GM12878 (cell line): ENCODE measurements around the gene CABP7. TPM values are rescaled to one million over a fixed set of nuclear protein-coding genes. Genes with fewer than 3 reads are reported as not detected.

Experiments used
- ATAC-seq: fragments of 200-7000 bp; cut with Tn5 transposase; 3 replicates; pipeline ENCODE4 v1.9.1; 2020; ENCODE audit warnings: mild to moderate bottlenecking, moderate library complexity
- BruUV-seq: library from RNA; stranded (reverse); fragments of 400-500 nt; replicated peaks from 2 replicates; lab custom pipeline; 2021; lab: Mats Ljungman, UMichigan
- CTCF ChIA-PET: fragments of 300-600 bp; sonication (Branson Sonifier 250); formaldehyde crosslinking; extraction: SDS; loops from one replicate; lab custom pipeline; 2021; ENCODE audit warnings: inconsistent platforms; lab: Yijun Ruan, JAX
- POLR2A ChIA-PET: fragments of 350-600 bp; formaldehyde crosslinking; extraction: SDS; loops from one replicate; lab custom pipeline; 2021; ENCODE audit warnings: inconsistent platforms; lab: Charles Lee
- RAD21 ChIA-PET: fragments of 300-600 bp; sonication (Branson Sonifier 250); formaldehyde crosslinking; loops from one replicate; lab custom pipeline; 2023; ENCODE audit warnings: antibody characterized with exemption; ENCODE audit not compliant: unreplicated experiment; lab: Charles Lee
- SMC1A ChIA-PET: fragments of 300-600 bp; sonication (Branson Sonifier 250); formaldehyde crosslinking; loops from one replicate; lab custom pipeline; 2023; ENCODE audit not compliant: unreplicated experiment, uncharacterized antibody; lab: Charles Lee
- DNase-seq: peaks from one replicate; pipeline ENCODE4 v3.0.0-alpha.2; 2011; ENCODE audit warnings: low read depth, low spot score
- FAIRE-seq: peaks from 3 replicates; lab custom pipeline; 2011; peaks lifted over from hg19 to GRCh38; lab: Jason Lieb, UNC
- H2AFZ ChIP-seq: 2 replicates; pipeline ENCODE4 v1.6.0; 2011; ENCODE audit warnings: low read depth, low read length, control low read depth; ENCODE audit not compliant: control insufficient read depth
- H3K27ac ChIP-seq: 2 replicates; pipeline ENCODE4 v1.5.1; 2011; ENCODE audit warnings: control low read depth; ENCODE audit not compliant: control insufficient read depth, insufficient read depth
- H3K27me3 ChIP-seq, 2 experiments: replicated peaks in 1 of 2; 2 replicates each; pipeline versions ENCODE4 v1.6.0 to v1.6.1; 2011; ENCODE audit warnings: low read length in 1 of 2; ENCODE audit not compliant: control insufficient read depth in 2 of 2, insufficient read depth in 2 of 2
- H3K36me3 ChIP-seq, 2 experiments: 2 replicates each; pipeline ENCODE4 v1.5.1; 2011; ENCODE audit warnings: low read length in 1 of 2; ENCODE audit not compliant: control insufficient read depth in 2 of 2, insufficient read depth in 2 of 2
- H3K4me1 ChIP-seq: 2 replicates; pipeline ENCODE4 v1.6.1; 2011; ENCODE audit warnings: mild to moderate bottlenecking, low read length, moderate library complexity, mixed read lengths; ENCODE audit not compliant: control insufficient read depth, insufficient read depth
- H3K4me2 ChIP-seq: 2 replicates; pipeline ENCODE4 v1.6.0; 2011; ENCODE audit warnings: control low read depth; ENCODE audit not compliant: control insufficient read depth, insufficient read depth
- H3K4me3 ChIP-seq: fragments of 200-600 bp; sonication (generic); 2 replicates; pipeline ENCODE4 v1.5.1; 2016
- H3K79me2 ChIP-seq: 2 replicates; pipeline ENCODE4 v1.6.0; 2011; ENCODE audit warnings: low read length; ENCODE audit not compliant: control insufficient read depth, insufficient read depth
- H3K9ac ChIP-seq: 2 replicates; pipeline ENCODE4 v1.8.0; 2011; ENCODE audit warnings: low read length, control low read depth, mixed read lengths; ENCODE audit not compliant: control insufficient read depth, insufficient read depth
- H3K9me3 ChIP-seq: replicated peaks from 3 replicates; pipeline ENCODE4 v1.5.1; 2011; ENCODE audit warnings: mild to moderate bottlenecking, low read length; ENCODE audit not compliant: control insufficient read depth, insufficient read depth
- H4K20me1 ChIP-seq: 2 replicates; pipeline ENCODE4 v1.6.0; 2011; ENCODE audit not compliant: control insufficient read depth, insufficient read depth
- CHD4 ChIP-seq: fragments of 200-600 bp; sonication (generic); IDR thresholded peaks from 2 replicates; pipeline ENCODE4 v1.6.1; 2016; ENCODE audit warnings: mild to moderate bottlenecking
- HCFC1 ChIP-seq: fragments of 150-350 bp; IDR thresholded peaks from 2 replicates; pipeline ENCODE4 v1.6.1; 2014; ENCODE audit warnings: low read length
- MLLT1 ChIP-seq: fragments of 450-650 bp; IDR thresholded peaks from 2 replicates; pipeline ENCODE4 v1.6.1; 2016; ENCODE audit warnings: mild to moderate bottlenecking
- MYC ChIP-seq: IDR thresholded peaks from 2 replicates; pipeline ENCODE4 v1.6.1; 2011; ENCODE audit warnings: mild to moderate bottlenecking, low read length, moderate library complexity, inconsistent platforms; ENCODE audit not compliant: insufficient read depth, insufficient replicate concordance, insufficient read length, severe bottlenecking
- NFIC ChIP-seq: IDR thresholded peaks from 2 replicates; pipeline ENCODE4 v1.6.1; 2012; ENCODE audit warnings: low read depth, mild to moderate bottlenecking, inconsistent platforms, low read length, moderate library complexity
- PAX5 ChIP-seq: IDR thresholded peaks from 2 replicates; pipeline ENCODE4 v1.6.1; 2011; ENCODE audit warnings: low read depth, low read length, borderline replicate concordance
- POLR2AphosphoS5 ChIP-seq: IDR thresholded peaks from 2 replicates; pipeline ENCODE4 v1.6.1; 2011; ENCODE audit warnings: mild to moderate bottlenecking, low read length, inconsistent platforms
- SREBF1 ChIP-seq: IDR thresholded peaks from 2 replicates; pipeline ENCODE4 v1.6.1; 2012; ENCODE audit warnings: mild to moderate bottlenecking, low read length
- STAT3 ChIP-seq: IDR thresholded peaks from 2 replicates; pipeline ENCODE4 v1.6.1; 2011; ENCODE audit warnings: low read depth, low read length, improper control_type of control experiment
- TBL1XR1 ChIP-seq: IDR thresholded peaks from 2 replicates; pipeline ENCODE4 v1.6.1; 2012; ENCODE audit warnings: low read depth, low read length, improper control_type of control experiment
- ZNF217 ChIP-seq: fragments of 450-650 bp; IDR thresholded peaks from 2 replicates; pipeline ENCODE4 v1.6.1; 2017; ENCODE audit warnings: antibody characterized with exemption, mild to moderate bottlenecking
- ZNF622 ChIP-seq: fragments of 450-650 bp; IDR thresholded peaks from 2 replicates; pipeline ENCODE4 v1.6.1; 2017; ENCODE audit warnings: mild to moderate bottlenecking, inconsistent platforms
- WGBS: methylation state at CpG from one replicate; pipeline ENCODE4 v1.1.6; 2016; ENCODE audit warnings: low lambda C conversion rate; ENCODE audit not compliant: insufficient replicate concordance, insufficient coverage; ENCODE audit errors: missing lambda C conversion rate; 5-methylcytosine and 5-hydroxymethylcytosine counted together
- in situ Hi-C: fragments of 300-500 bp; cut with MboI; formaldehyde crosslinking; loops from 9 replicates; pipeline ENCODE4 v1.14.3; 2018; ENCODE audit warnings: mixed read lengths
- intact Hi-C: fragments of 100-400 bp; cut with micrococcal nuclease; formaldehyde crosslinking; loops from one replicate; pipeline ENCODE4 v1.14.2; 2022; ENCODE audit not compliant: unreplicated experiment
- polyA plus RNA-seq, 11 experiments: library from polyadenylated mRNA; depleted of rRNA in 4 of 11; unstranded in 6 of 11; stranded (reverse) in 5 of 11; fragments of >200 nt; fragmentation: Nextera tagmentation in 4 of 11; fragmentation: Illumina TruSeq in 1 of 11; extraction: Ambion mirVana in 4 of 11; extraction: Trizol in 1 of 11; gene quantifications; 1 replicate in 1 of 11; 2 replicates in 10 of 11; pipeline versions ENCODE4 v1.2.1 to v1.2.3, GENCODE V29; 2011 to 2016; ENCODE audit warnings: inconsistent platforms in 2 of 11, missing spikeins in 2 of 11, low read depth in 1 of 11
- total RNA-seq, 4 experiments: library from RNA; depleted of rRNA in 3 of 4; stranded (reverse); fragments of >200 nt in 3 of 4; fragmentation: Illumina TruSeq in 1 of 4; extraction: Trizol in 1 of 4; gene quantifications; 2 replicates each; pipeline versions ENCODE4 v1.2.1 to v1.2.3, GENCODE V29; 2013 to 2021

The CABP7 gene
- total and polyA plus RNA-seq, 10 of the 15 experiments (the other 5 are each of a cell fraction or from before 2014, with no cell fraction given): 0.02 to 0.18 (median 0.05) TPM; not detected in 5

GRCh38 chr22:29744902-29745301 is 25.1 kb downstream of the CABP7 start:
- in situ Hi-C loops: no loop called here
- FAIRE-seq (no peak), DNase-seq (no peak), ATAC-seq (no peak)
- BruUV-seq: no TSS peak
- H4K20me1 ChIP-seq: no peaks in the 10 kb centered on the region
- WGBS: 78% methylated on average over 8 of the region's 8 CpGs
- H3K27ac ChIP-seq: no peak overlapping the region
- ChIA-PET RAD21 (interaction anchor here (1.2 kb wide), 1 partner anchor 258 kb away, joined by 3 read pairs; no protein-coding TSS in a partner anchor), POLR2A (no interaction called here), SMC1A (no interaction called here), CTCF (no interaction called here)
- H3K36me3 ChIP-seq: no peaks in the 10 kb centered on the region; a peak in 2 of 4 replicates
- H3K79me2 ChIP-seq: no peaks in the 10 kb centered on the region
- H3K27me3 ChIP-seq: no peaks in the 10 kb centered on the region
- TF ChIP-seq TBL1XR1 (no peak), NFIC (no peak), POLR2AphosphoS5 (no peak), MLLT1 (no peak), PAX5 (no peak), STAT3 (no peak), ZNF217 (no peak), ZNF622 (no peak), HCFC1 (no peak), SREBF1 (no peak), MYC (no peak), CHD4 (no peak)
- H3K4me3 ChIP-seq: no peak overlapping the region
- H3K4me1 ChIP-seq: no peaks in the 10 kb centered on the region
- H3K9ac ChIP-seq: no peak overlapping the region
- intact Hi-C loops: no loop called here
- H2AFZ ChIP-seq: no peak overlapping the region
- H3K9me3 ChIP-seq: no peaks in the 10 kb centered on the region; the same call in 2 of the 3 replicates
- no peak overlapping the region for H3K4me2 ChIP-seq
